CD14-positive monocyte (primary cell): ENCODE measurements around the gene EXOC6B. TPM values are rescaled to one million over a fixed set of nuclear protein-coding genes. Genes with fewer than 3 reads are reported as not detected.

Experiments
- DNase-seq, 3 donors: peaks; one replicate each; pipeline ENCODE4 v3.0.0-alpha.2; 2011 to 2022
- H2AFZ ChIP-seq: 2 replicates; pipeline ENCODE4 v1.6.0; 2012; ENCODE audit warnings: mild to moderate bottlenecking, low read depth, low read length, inconsistent platforms; ENCODE audit not compliant: insufficient read depth, poor library complexity, severe bottlenecking
- H3K27ac ChIP-seq, 2 donors: 1 replicate in 1 of 2; 2 replicates in 1 of 2; pipeline ENCODE4 v1.5.1; 2012 to 2013; ENCODE audit warnings: low read length in 2 of 2, control low read depth in 1 of 2, inconsistent platforms in 1 of 2, low read depth in 1 of 2, mild to moderate bottlenecking in 1 of 2
- H3K27me3 ChIP-seq, 2 donors: one replicate each; pipeline versions ENCODE4 v1.6.0 to v1.6.1; 2011 to 2013; ENCODE audit warnings: low read length in 2 of 2; ENCODE audit not compliant: control insufficient read depth in 2 of 2, insufficient read depth in 2 of 2
- H3K36me3 ChIP-seq, 2 donors: replicated peaks in 1 of 2; 1 replicate in 1 of 2; 2 replicates in 1 of 2; pipeline versions ENCODE4 v1.5.1 to v1.6.1; 2012 to 2013; ENCODE audit warnings: low read length in 2 of 2, control low read depth in 1 of 2, inconsistent platforms in 1 of 2, mild to moderate bottlenecking in 1 of 2; ENCODE audit not compliant: insufficient read depth in 2 of 2, control insufficient read depth in 1 of 2
- H3K4me1 ChIP-seq, 2 donors: 1 replicate in 1 of 2; 2 replicates in 1 of 2; pipeline versions ENCODE4 v1.5.1 to v1.6.1; 2012 to 2013; ENCODE audit warnings: low read length in 2 of 2, control low read depth in 1 of 2, inconsistent platforms in 1 of 2, mild to moderate bottlenecking in 1 of 2, moderate library complexity in 1 of 2; ENCODE audit not compliant: insufficient read depth in 2 of 2, control insufficient read depth in 1 of 2
- H3K4me2 ChIP-seq: replicated peaks from 2 replicates; pipeline ENCODE3; 2012; ENCODE audit warnings: low read length, moderate library complexity, mild to moderate bottlenecking; ENCODE audit not compliant: poor library complexity, severe bottlenecking; ENCODE audit errors: extremely low read depth
- H3K4me3 ChIP-seq, 3 experiments: fragments of 200-600 bp in 1 of 3; sonication (generic) in 1 of 3; replicated peaks in 1 of 3; 1 replicate in 2 of 3; 2 replicates in 1 of 3; pipeline ENCODE4 v1.5.1; 2011 to 2013; ENCODE audit warnings: low read length in 3 of 3, mild to moderate bottlenecking in 3 of 3, control low read depth in 2 of 3, low read depth in 2 of 3, inconsistent platforms in 1 of 3, moderate library complexity in 1 of 3
- H3K79me2 ChIP-seq: 2 replicates; pipeline ENCODE4 v1.6.0; 2012; ENCODE audit warnings: mild to moderate bottlenecking, control low read depth, inconsistent platforms, low read length, moderate library complexity; ENCODE audit not compliant: insufficient read depth
- H3K9ac ChIP-seq: 2 replicates; pipeline ENCODE4 v1.6.0; 2017; ENCODE audit warnings: low read length, mild to moderate bottlenecking; ENCODE audit not compliant: insufficient read depth, poor library complexity, severe bottlenecking
- H3K9me3 ChIP-seq, 2 donors: replicated peaks in 1 of 2; 1 replicate in 1 of 2; 2 replicates in 1 of 2; pipeline versions ENCODE4 v1.5.1 to v1.6.1; 2012 to 2013; ENCODE audit warnings: low read length in 2 of 2, control low read depth in 1 of 2; ENCODE audit not compliant: control insufficient read depth in 1 of 2, insufficient read depth in 1 of 2
- H4K20me1 ChIP-seq: 2 replicates; pipeline ENCODE4 v1.6.0; 2012; ENCODE audit warnings: mild to moderate bottlenecking, low read length, control low read depth, moderate library complexity; ENCODE audit not compliant: insufficient read depth
- H3K27ac Mint-ChIP-seq, 7 donors: one replicate each; pipeline ENCODE4 v1.8.0; 2020; ENCODE audit warnings: mild to moderate bottlenecking in 7 of 7, mixed read lengths in 7 of 7, moderate library complexity in 6 of 7, inconsistent platforms in 2 of 7
- H3K27me3 Mint-ChIP-seq, 3 donors: one replicate each; pipeline ENCODE4 v1.8.0; 2021 to 2022; ENCODE audit warnings: low read depth in 3 of 3, mild to moderate bottlenecking in 3 of 3, mixed read lengths in 3 of 3, moderate library complexity in 3 of 3, inconsistent platforms in 1 of 3
- H3K36me3 Mint-ChIP-seq, 2 donors: one replicate each; pipeline ENCODE4 v1.8.0; 2020; ENCODE audit warnings: mixed read lengths in 2 of 2, inconsistent platforms in 1 of 2, mild to moderate bottlenecking in 1 of 2
- H3K4me1 Mint-ChIP-seq: one replicate; pipeline ENCODE4 v1.8.0; 2020; ENCODE audit warnings: mild to moderate bottlenecking, mixed read lengths
- H3K4me3 Mint-ChIP-seq, 2 donors: one replicate each; pipeline ENCODE4 v1.8.0; 2020; ENCODE audit warnings: mild to moderate bottlenecking in 2 of 2, mixed read lengths in 2 of 2, moderate library complexity in 1 of 2
- H3K9me3 Mint-ChIP-seq, 7 donors: one replicate each; pipeline ENCODE4 v1.8.0; 2020 to 2022; ENCODE audit warnings: mixed read lengths in 7 of 7, mild to moderate bottlenecking in 6 of 7, moderate library complexity in 6 of 7, inconsistent platforms in 2 of 7
- WGBS: methylation state at CpG from one replicate; pipeline ENCODE4 v1.1.5; 2013; ENCODE audit warnings: missing lambda C conversion rate; ENCODE audit not compliant: insufficient coverage; 5-methylcytosine and 5-hydroxymethylcytosine counted together
- intact Hi-C, 2 donors: fragments of 100-400 bp; cut with micrococcal nuclease; formaldehyde crosslinking; loops; one replicate each; pipeline versions ENCODE4 v1.15.0 to v1.15.1; 2023
- polyA plus RNA-seq, 3 donors: library from polyadenylated mRNA; depleted of rRNA in 1 of 3; unstranded in 2 of 3; stranded (reverse) in 1 of 3; fragments of 300-500 nt in 2 of 3; fragments of >200 nt in 1 of 3; fragmentation: Illumina TruSeq in 2 of 3; gene quantifications; 1 replicate in 2 of 3; 2 replicates in 1 of 3; pipeline ENCODE4 v1.2.3, GENCODE V29; 2012 to 2021
- TF ChIP-seq, protein P1 (sequence below): fragments of 200-600 bp; IDR thresholded peaks from one replicate; pipeline ENCODE4 v1.8.0; 2022; ENCODE audit warnings: antibody characterized with exemption, mild to moderate bottlenecking

EXOC6B gene
- polyA plus RNA-seq, 3 donors = 1.8 to 2.8 (median 2.1) TPM

- Histone ChIP-seq H3K4me1 (peaks cover 0 to under 1% of the 10 kb centered on the region in 2 donors), H3K27me3 (peaks cover 10 to 28% of the 10 kb centered on the region in 2 donors), H3K9ac (no peak overlapping the region), H3K27ac (no peak overlapping the region), H4K20me1 (no peaks in the 10 kb centered on the region), H3K9me3 (peaks cover 0 to 12% of the 10 kb centered on the region in 2 donors), H3K4me2 (no peak overlapping the region), H3K79me2 (no peaks in the 10 kb centered on the region), H3K4me3 (no peak overlapping the region), H3K36me3 (no peaks in the 10 kb centered on the region), H2AFZ (no peak overlapping the region)
- TF ChIP-seq, protein P1, sequence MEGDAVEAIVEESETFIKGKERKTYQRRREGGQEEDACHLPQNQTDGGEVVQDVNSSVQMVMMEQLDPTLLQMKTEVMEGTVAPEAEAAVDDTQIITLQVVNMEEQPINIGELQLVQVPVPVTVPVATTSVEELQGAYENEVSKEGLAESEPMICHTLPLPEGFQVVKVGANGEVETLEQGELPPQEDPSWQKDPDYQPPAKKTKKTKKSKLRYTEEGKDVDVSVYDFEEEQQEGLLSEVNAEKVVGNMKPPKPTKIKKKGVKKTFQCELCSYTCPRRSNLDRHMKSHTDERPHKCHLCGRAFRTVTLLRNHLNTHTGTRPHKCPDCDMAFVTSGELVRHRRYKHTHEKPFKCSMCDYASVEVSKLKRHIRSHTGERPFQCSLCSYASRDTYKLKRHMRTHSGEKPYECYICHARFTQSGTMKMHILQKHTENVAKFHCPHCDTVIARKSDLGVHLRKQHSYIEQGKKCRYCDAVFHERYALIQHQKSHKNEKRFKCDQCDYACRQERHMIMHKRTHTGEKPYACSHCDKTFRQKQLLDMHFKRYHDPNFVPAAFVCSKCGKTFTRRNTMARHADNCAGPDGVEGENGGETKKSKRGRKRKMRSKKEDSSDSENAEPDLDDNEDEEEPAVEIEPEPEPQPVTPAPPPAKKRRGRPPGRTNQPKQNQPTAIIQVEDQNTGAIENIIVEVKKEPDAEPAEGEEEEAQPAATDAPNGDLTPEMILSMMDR = no peak
- Mint-ChIP-seq H3K4me3 (no peak overlapping the region), H3K27ac (no peak overlapping the region), H3K4me1 (peaks cover 7% of the 10 kb centered on the region), H3K27me3 (peaks cover 32 to 35% (median 33%) of the 10 kb centered on the region in 3 donors), H3K9me3 (peaks cover 0 to 8% (median 0%) of the 10 kb centered on the region in 7 donors), H3K36me3 (no peaks in the 10 kb centered on the region)
- intact Hi-C loops = no loop called here
- DNase-seq = no peak
- 91% methylated on average over 4 of the region's 8 CpGs for WGBS
Observed at GRCh38 chr2:72139471-72139873, 686.4 kb downstream of the EXOC6B start.

- H3K4me3 ChIP-seq = no peak overlapping the region
- no peak overlapping the region for H3K27ac Mint-ChIP-seq
- H3K36me3 Mint-ChIP-seq = no peaks in the 10 kb centered on the region
- no peaks in the 10 kb centered on the region for H3K36me3 ChIP-seq
- H3K4me3 Mint-ChIP-seq = no peak overlapping the region
- H4K20me1 ChIP-seq = no peaks in the 10 kb centered on the region
- peaks cover 4% of the 10 kb centered on the region for H3K4me1 Mint-ChIP-seq
- intact Hi-C loops = no loop called here
- H3K27me3 ChIP-seq = peaks cover 10 to 23% of the 10 kb centered on the region in 2 donors
- no peak for DNase-seq
- H3K9ac ChIP-seq = no peak overlapping the region
- H2AFZ ChIP-seq = no peak overlapping the region
- peaks cover 28 to 29% (median 29%) of the 10 kb centered on the region in 3 donors for H3K27me3 Mint-ChIP-seq
- peaks cover 0 to 6% (median 0%) of the 10 kb centered on the region in 7 donors for H3K9me3 Mint-ChIP-seq
- no peaks in the 10 kb centered on the region for H3K79me2 ChIP-seq
- TF ChIP-seq, protein P1 = no peak
- no peak overlapping the region for H3K4me2 ChIP-seq
- no peak overlapping the region for H3K27ac ChIP-seq
- WGBS = 92% methylated on average over 11 of the region's 14 CpGs
- peaks cover 0 to 11% of the 10 kb centered on the region in 2 donors for H3K9me3 ChIP-seq
- H3K4me1 ChIP-seq = no peaks in the 10 kb centered on the region
Observed at GRCh38 chr2:72138921-72139381, 686.9 kb downstream of the EXOC6B start.
